Panc1 (cell line): ENCODE results near the gene PADI3. TPM values are rescaled to one million over a fixed set of nuclear protein-coding genes. Genes with fewer than 3 reads are reported as not detected.

Experiments
- ATAC-seq: fragments of 200-7000 bp; cut with Tn5 transposase; 2 replicates; pipeline ENCODE4 v1.9.1; 2020; ENCODE audit warnings: mild to moderate bottlenecking, moderate library complexity
- BruUV-seq: library from RNA; stranded (reverse); fragments of 400-500 nt; replicated peaks from 2 replicates; lab custom pipeline; 2021; lab: Mats Ljungman, UMichigan
- CTCF ChIA-PET: fragments of 300-600 bp; sonication (Branson Sonifier 250); formaldehyde crosslinking; loops from one replicate; lab custom pipeline; 2022; ENCODE audit warnings: antibody characterized with exemption; lab: Charles Lee
- POLR2A ChIA-PET: fragments of 300-600 bp; sonication (Branson Sonifier 250); formaldehyde crosslinking; loops from one replicate; lab custom pipeline; 2022; ENCODE audit warnings: antibody characterized with exemption; lab: Charles Lee
- DNase-seq: peaks from one replicate; pipeline ENCODE4 v3.0.0-alpha.2; 2010; ENCODE audit warnings: low read depth, low spot score
- H3K27ac ChIP-seq: 2 replicates; pipeline ENCODE4 v1.5.1; 2011; ENCODE audit warnings: mild to moderate bottlenecking, low read length, inconsistent platforms
- H3K27me3 ChIP-seq: fragments of 200-500 bp; sonication (Bioruptor generic); 2 replicates; pipeline ENCODE4 v1.6.0; 2014; ENCODE audit warnings: low read length, inconsistent platforms; ENCODE audit not compliant: control insufficient read depth, insufficient read depth
- H3K36me3 ChIP-seq: fragments of 200-500 bp; sonication (Bioruptor generic); 2 replicates; pipeline ENCODE4 v1.5.1; 2014; ENCODE audit warnings: inconsistent platforms, mild to moderate bottlenecking, low read length, moderate library complexity; ENCODE audit not compliant: control insufficient read depth, insufficient read depth
- H3K4me1 ChIP-seq: 2 replicates; pipeline ENCODE4 v1.5.1; 2011; ENCODE audit warnings: inconsistent platforms, mild to moderate bottlenecking, low read length, moderate library complexity; ENCODE audit not compliant: control insufficient read depth, insufficient read depth
- H3K4me3 ChIP-seq, 2 experiments: 2 replicates each; pipeline ENCODE4 v1.5.1; 2011 to 2012; ENCODE audit warnings: low read depth in 2 of 2, low read length in 2 of 2, mild to moderate bottlenecking in 2 of 2, inconsistent platforms in 1 of 2, moderate library complexity in 1 of 2
- H3K9me3 ChIP-seq: fragments of 200-500 bp; sonication (Bioruptor generic); 2 replicates; pipeline ENCODE4 v1.5.1; 2014; ENCODE audit warnings: low read depth, mild to moderate bottlenecking, inconsistent platforms, low read length, moderate library complexity; ENCODE audit not compliant: control insufficient read depth, insufficient read depth
- POLR2AphosphoS5 ChIP-seq: IDR thresholded peaks from 2 replicates; pipeline ENCODE4 v1.6.1; 2012; ENCODE audit warnings: mild to moderate bottlenecking, low read depth, low read length, moderate library complexity
- REST ChIP-seq, 2 experiments: IDR thresholded peaks; 2 replicates each; pipeline ENCODE4 v1.6.1; 2011 to 2012; ENCODE audit warnings: low read depth in 2 of 2, control low read depth in 1 of 2, low read length in 1 of 2, mild to moderate bottlenecking in 1 of 2, moderate library complexity in 1 of 2; ENCODE audit not compliant: insufficient read depth in 1 of 2
- SIN3A ChIP-seq: IDR thresholded peaks from 2 replicates; pipeline ENCODE4 v1.6.1; 2012; ENCODE audit warnings: low read depth, mild to moderate bottlenecking, low read length, moderate library complexity, borderline replicate concordance; ENCODE audit not compliant: insufficient read depth
- TCF7L2 ChIP-seq: IDR thresholded peaks from 2 replicates; pipeline ENCODE4 v1.6.1; 2011; ENCODE audit warnings: mild to moderate bottlenecking, low read depth, low read length, inconsistent platforms
- in situ Hi-C: cut with HindIII; loops from 2 replicates; pipeline ENCODE4 v1.10.0; 2016; ENCODE audit warnings: low sequenced_read_pairs, low pct_unique_long_range_greater_than_20kb
- intact Hi-C: fragments of 100-400 bp; cut with micrococcal nuclease; formaldehyde crosslinking; loops from one replicate; pipeline ENCODE4 v1.10.0; 2022; ENCODE audit not compliant: unreplicated experiment
- total RNA-seq: library from RNA; stranded (reverse); gene quantifications from one replicate; pipeline ENCODE4 v1.2.1, GENCODE V29; 2021; ENCODE audit not compliant: unreplicated experiment
- TF ChIP-seq, protein P1 (sequence below): fragments of 450-650 bp; IDR thresholded peaks from 2 replicates; pipeline ENCODE4 v1.5.1; 2017; ENCODE audit warnings: mild to moderate bottlenecking

PADI3 gene
- total RNA-seq, 1 experiment from 2014 or later = 3.4 TPM

- no TSS peak for BruUV-seq
These were observed 11.4 kb downstream of the PADI3 start for GRCh38 chr1:17260264-17260663.

GRCh38 chr1:17260738-17261137 lies 11.8 kb downstream of the PADI3 start:
- TF ChIP-seq SIN3A (no peak), TCF7L2 (no peak), POLR2AphosphoS5 (no peak), REST (IDR thresholded peaks at IDR 0.05; ENCODE audit: insufficient read depth in 1 of 2, low read depth in 2 of 2, low read length in 1 of 2) (no peak)
- TF ChIP-seq, protein P1, sequence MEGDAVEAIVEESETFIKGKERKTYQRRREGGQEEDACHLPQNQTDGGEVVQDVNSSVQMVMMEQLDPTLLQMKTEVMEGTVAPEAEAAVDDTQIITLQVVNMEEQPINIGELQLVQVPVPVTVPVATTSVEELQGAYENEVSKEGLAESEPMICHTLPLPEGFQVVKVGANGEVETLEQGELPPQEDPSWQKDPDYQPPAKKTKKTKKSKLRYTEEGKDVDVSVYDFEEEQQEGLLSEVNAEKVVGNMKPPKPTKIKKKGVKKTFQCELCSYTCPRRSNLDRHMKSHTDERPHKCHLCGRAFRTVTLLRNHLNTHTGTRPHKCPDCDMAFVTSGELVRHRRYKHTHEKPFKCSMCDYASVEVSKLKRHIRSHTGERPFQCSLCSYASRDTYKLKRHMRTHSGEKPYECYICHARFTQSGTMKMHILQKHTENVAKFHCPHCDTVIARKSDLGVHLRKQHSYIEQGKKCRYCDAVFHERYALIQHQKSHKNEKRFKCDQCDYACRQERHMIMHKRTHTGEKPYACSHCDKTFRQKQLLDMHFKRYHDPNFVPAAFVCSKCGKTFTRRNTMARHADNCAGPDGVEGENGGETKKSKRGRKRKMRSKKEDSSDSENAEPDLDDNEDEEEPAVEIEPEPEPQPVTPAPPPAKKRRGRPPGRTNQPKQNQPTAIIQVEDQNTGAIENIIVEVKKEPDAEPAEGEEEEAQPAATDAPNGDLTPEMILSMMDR = no peak
- CTCF ChIA-PET = no interaction called here
- Histone ChIP-seq H3K9me3 (no peaks in the 10 kb centered on the region), H3K4me3 (no peak overlapping the region), H3K36me3 (no peaks in the 10 kb centered on the region), H3K4me1 (peaks cover 2% of the 10 kb centered on the region; the same call in 1 of the 2 replicates), H3K27me3 (no peaks in the 10 kb centered on the region), H3K27ac (no peak overlapping the region)
- POLR2A ChIA-PET = interaction anchor here (0.5 kb wide), 1 partner anchor 48 kb away, joined by 4 read pairs; no protein-coding TSS in a partner anchor
- in situ Hi-C loops (no loop called here), intact Hi-C loops (no loop called here)
- no peak for DNase-seq
- BruUV-seq = no TSS peak
- no peak for ATAC-seq

More at GRCh38 chr1:17260264-17260663, 11.4 kb downstream of the PADI3 start:
- TF ChIP-seq TCF7L2 (no peak), POLR2AphosphoS5 (no peak), SIN3A (no peak), REST (IDR thresholded peaks at IDR 0.05; ENCODE audit: insufficient read depth in 1 of 2, low read depth in 2 of 2, low read length in 1 of 2) (no peak)
- DNase-seq (no peak), ATAC-seq (no peak)
- Histone ChIP-seq H3K4me1 (peaks cover 2% of the 10 kb centered on the region; the same call in 1 of the 2 replicates), H3K27ac (no peak overlapping the region), H3K4me3 (no peak overlapping the region), H3K36me3 (no peaks in the 10 kb centered on the region), H3K9me3 (no peaks in the 10 kb centered on the region), H3K27me3 (no peaks in the 10 kb centered on the region)
- POLR2A ChIA-PET = no interaction called here
- CTCF ChIA-PET = no interaction called here
- intact Hi-C loops = no loop called here
- in situ Hi-C loops = no loop called here
